GM23338 (cell line): ENCODE measurements around the gene FST. TPM values are rescaled to one million over a fixed set of nuclear protein-coding genes. Genes with fewer than 3 reads are reported as not detected.

Experiments used
- EZH2phosphoT487 ChIP-seq: fragments of 200-600 bp; sonication (generic); IDR thresholded peaks from one replicate; pipeline ENCODE4 v1.8.1; 2018; ENCODE audit warnings: antibody characterized with exemption; ENCODE audit not compliant: unreplicated experiment
- polyA plus RNA-seq: library from polyadenylated mRNA; unstranded; fragments of >200 nt; fragmentation: Nextera tagmentation; extraction: Ambion mirVana; gene quantifications from 2 replicates; pipeline ENCODE4 v1.2.1, GENCODE V29; 2016
- total RNA-seq: library from RNA; depleted of rRNA; stranded (reverse); fragments of >200 nt; shearing (Covaris generic); gene quantifications from 2 replicates; pipeline ENCODE4 v1.2.3, GENCODE V29; 2014; rRNA removed

Gene FST
- total and polyA plus RNA-seq, 2 experiments from 2014 or later = 7.6 to 13.9 TPM

DNA sequence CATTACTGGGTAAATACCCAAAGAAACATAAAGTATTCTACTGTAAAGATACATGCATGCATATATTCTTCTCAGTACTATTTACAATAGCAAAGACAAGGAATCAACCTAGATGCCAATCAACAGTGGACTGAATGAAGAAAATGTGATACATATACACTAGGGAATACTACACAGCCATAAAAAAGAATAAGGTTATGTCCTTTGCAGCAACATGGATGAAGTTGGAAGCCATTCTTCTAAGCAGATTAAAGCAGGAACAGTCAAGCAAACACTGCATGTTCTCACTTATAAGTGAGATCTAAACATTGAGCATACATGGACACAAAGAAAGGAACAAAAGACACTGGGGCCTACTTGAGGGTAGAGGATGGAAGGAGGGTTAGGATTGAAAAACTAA, 40.4 kb downstream of the FST start (continued):
- no peak for TF ChIP-seq EZH2phosphoT487

Other genes starting within 250 kb of the FST start
- gene NDUFS4, start 80.0 kb downstream of the FST start, total RNA-seq = 65.6 and 73.9 TPM in 2 replicates
- 131 and 151 TPM in 2 replicates for gene NDUFS4, start 80.0 kb downstream of the FST start, polyA plus RNA-seq